OCI-LY7 (cell line): ENCODE measurements around the gene B3GNT9.

ENCODE experiments used
- EZH2phosphoT487 ChIP-seq: fragments of 200-600 bp; sonication (generic); IDR thresholded peaks from 2 replicates; pipeline ENCODE4 v1.6.1; 2018; ENCODE audit warnings: low read depth, borderline replicate concordance, mild to moderate bottlenecking, mixed run types, antibody characterized with exemption, low read length, moderate library complexity, mixed read lengths
- TF ChIP-seq, protein P1 (sequence below): fragments of 200-600 bp; sonication (generic); conservative IDR thresholded peaks from 2 replicates; pipeline ENCODE4 v1.5.1; 2014; ENCODE audit warnings: mild to moderate bottlenecking, antibody characterized with exemption, low read length, moderate library complexity, mixed read lengths

DNA sequence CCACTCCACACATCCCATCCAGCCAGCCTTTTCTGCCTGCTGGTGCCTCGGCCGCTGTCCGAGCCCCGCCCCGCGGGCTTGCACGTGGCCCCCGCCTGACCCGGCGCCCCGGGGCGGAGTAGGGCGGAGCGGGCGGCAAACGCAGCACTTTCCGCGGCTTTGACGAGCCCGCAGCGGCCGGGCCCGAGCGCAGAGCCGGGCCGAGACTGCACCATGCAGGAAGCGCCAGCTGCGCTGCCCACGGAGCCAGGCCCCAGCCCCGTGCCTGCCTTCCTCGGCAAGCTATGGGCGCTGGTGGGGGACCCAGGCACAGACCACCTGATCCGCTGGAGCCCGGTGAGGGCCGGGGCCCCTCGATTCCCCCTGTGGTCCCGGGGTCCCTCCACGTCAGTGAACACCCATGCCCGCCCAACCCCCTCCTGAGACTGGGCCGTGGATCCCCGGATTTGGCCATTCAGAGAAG, 13.8 kb upstream of the B3GNT9 start, which contains the start of gene HSF4:
- TF ChIP-seq, protein P1, sequence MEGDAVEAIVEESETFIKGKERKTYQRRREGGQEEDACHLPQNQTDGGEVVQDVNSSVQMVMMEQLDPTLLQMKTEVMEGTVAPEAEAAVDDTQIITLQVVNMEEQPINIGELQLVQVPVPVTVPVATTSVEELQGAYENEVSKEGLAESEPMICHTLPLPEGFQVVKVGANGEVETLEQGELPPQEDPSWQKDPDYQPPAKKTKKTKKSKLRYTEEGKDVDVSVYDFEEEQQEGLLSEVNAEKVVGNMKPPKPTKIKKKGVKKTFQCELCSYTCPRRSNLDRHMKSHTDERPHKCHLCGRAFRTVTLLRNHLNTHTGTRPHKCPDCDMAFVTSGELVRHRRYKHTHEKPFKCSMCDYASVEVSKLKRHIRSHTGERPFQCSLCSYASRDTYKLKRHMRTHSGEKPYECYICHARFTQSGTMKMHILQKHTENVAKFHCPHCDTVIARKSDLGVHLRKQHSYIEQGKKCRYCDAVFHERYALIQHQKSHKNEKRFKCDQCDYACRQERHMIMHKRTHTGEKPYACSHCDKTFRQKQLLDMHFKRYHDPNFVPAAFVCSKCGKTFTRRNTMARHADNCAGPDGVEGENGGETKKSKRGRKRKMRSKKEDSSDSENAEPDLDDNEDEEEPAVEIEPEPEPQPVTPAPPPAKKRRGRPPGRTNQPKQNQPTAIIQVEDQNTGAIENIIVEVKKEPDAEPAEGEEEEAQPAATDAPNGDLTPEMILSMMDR, result no peak
- TF ChIP-seq EZH2phosphoT487, result no peak
